Activated CD8-positive, alpha-beta T cell treated with anti-CD3 and anti-CD28 coated beads for 36 hours (primary cell): ENCODE data around the gene C1orf216. TPM values are rescaled to one million over a fixed set of nuclear protein-coding genes. Genes with fewer than 3 reads are reported as not detected.

Source experiments
- ATAC-seq: fragments of 200-7000 bp; cut with Tn5 transposase; one replicate; pipeline ENCODE4 v1.10.0; 2021; ENCODE audit warnings: mild to moderate bottlenecking, moderate library complexity
- CTCF ChIA-PET: fragments of 350-600 bp; sonication (Branson Sonifier 250); formaldehyde crosslinking; loops from one replicate; lab custom pipeline; 2021; ENCODE audit warnings: antibody characterized with exemption; lab: Charles Lee
- POLR2A ChIA-PET: fragments of 350-600 bp; sonication (Branson Sonifier 250); formaldehyde crosslinking; loops from one replicate; lab custom pipeline; 2021; ENCODE audit warnings: antibody characterized with exemption; lab: Charles Lee
- DNase-seq: peaks from one replicate; pipeline ENCODE4 v3.0.0-alpha.2; 2020
- H3K27ac Mint-ChIP-seq: one replicate; pipeline ENCODE4 v1.8.0; 2021; ENCODE audit warnings: mild to moderate bottlenecking, mixed read lengths
- H3K27me3 Mint-ChIP-seq: one replicate; pipeline ENCODE4 v1.8.0; 2021; ENCODE audit warnings: mixed read lengths
- H3K36me3 Mint-ChIP-seq: one replicate; pipeline ENCODE4 v1.8.0; 2021; ENCODE audit warnings: low read depth, mixed read lengths
- H3K4me1 Mint-ChIP-seq: one replicate; pipeline ENCODE4 v1.8.0; 2021; ENCODE audit warnings: low read depth, mixed read lengths
- H3K4me3 Mint-ChIP-seq: one replicate; pipeline ENCODE4 v1.8.0; 2021; ENCODE audit warnings: mild to moderate bottlenecking, moderate library complexity, mixed read lengths
- H3K9me3 Mint-ChIP-seq: one replicate; pipeline ENCODE4 v1.8.0; 2021; ENCODE audit warnings: mixed read lengths
- CTCF ChIP-seq: fragments of 200-600 bp; IDR thresholded peaks from one replicate; pipeline ENCODE4 v1.8.0; 2022; ENCODE audit warnings: antibody characterized with exemption, mild to moderate bottlenecking
- intact Hi-C: fragments of 100-400 bp; cut with micrococcal nuclease; formaldehyde crosslinking; loops from one replicate; pipeline ENCODE4 v1.10.0; 2022
- total RNA-seq, 2 experiments: library from RNA; stranded (reverse); gene quantifications; one replicate each; pipeline ENCODE4 v1.2.3, GENCODE V29; 2021

C1orf216 gene
- 10 to 100 TPM; 10.4 to 11.0 TPM for total RNA-seq

- ATAC-seq (peak; percentile 87), DNase-seq (peak; percentile 90)
- Mint-ChIP-seq H3K27ac (peak within 1 kb of the TSS; percentile 89), H3K9me3 (no peaks in the 10 kb centered on the region), H3K36me3 (peaks cover 11% of the 10 kb centered on the region), H3K4me3 (peak within 1 kb of the TSS; percentile 76), H3K4me1 (peaks cover 30% of the 10 kb centered on the region), H3K27me3 (no peaks in the 10 kb centered on the region)
- CTCF ChIA-PET: interaction anchor here (1.0 to 8.9 kb wide), 4 partner anchors 9 to 141 kb away, joined by 3 to 131 read pairs (median 10); partner anchors contain the start of gene CLSPN
- intact Hi-C loops: loop anchor here (2.0 to 5.0 kb wide), 2 partner anchors 82 to 146 kb away; partner anchors contain the start of gene TFAP2E
- POLR2A ChIA-PET: interaction anchor here (1.1 to 1.9 kb wide), 3 partner anchors 10 to 77 kb away, joined by 3 to 6 read pairs (median 3); no protein-coding TSS in a partner anchor
- TF ChIP-seq CTCF: no peak
These were observed at the start of gene C1orf216 for GRCh38 chr1:35718492-35719336. Gene C1orf216 (minus strand): TSS chr1:35718884. CDS start chr1:35716321, 2,563 bp downstream.

- Mint-ChIP-seq H3K4me1 (peaks cover 18% of the 10 kb centered on the region), H3K36me3 (peaks cover 56% of the 10 kb centered on the region), H3K27me3 (no peaks in the 10 kb centered on the region), H3K9me3 (no peaks in the 10 kb centered on the region), H3K27ac (no peak overlapping the region), H3K4me3 (no peak overlapping the region)
- intact Hi-C loops: no loop called here
- ATAC-seq: no peak
- POLR2A ChIA-PET: interaction anchor here (0.6 to 0.9 kb wide), 2 partner anchors 17 to 48 kb away, joined by 3 read pairs; no protein-coding TSS in a partner anchor
- CTCF ChIA-PET: interaction anchor here (0.6 to 2.0 kb wide), 3 partner anchors 11 to 199 kb away, joined by 3 to 5 read pairs (median 4); no protein-coding TSS in a partner anchor
- no peak for TF ChIP-seq CTCF
- DNase-seq: no peak
These were observed 45.6 kb upstream of the C1orf216 start for GRCh38 chr1:35764283-35764682.

- DNase-seq (no peak), ATAC-seq (no peak)
- Mint-ChIP-seq H3K27me3 (no peaks in the 10 kb centered on the region), H3K27ac (no peak overlapping the region), H3K9me3 (no peaks in the 10 kb centered on the region), H3K4me1 (peaks cover 13% of the 10 kb centered on the region), H3K36me3 (peaks cover 60% of the 10 kb centered on the region), H3K4me3 (no peak overlapping the region)
- intact Hi-C loops: no loop called here
- ChIA-PET POLR2A (no interaction called here), CTCF (interaction anchor here (1.3 to 2.0 kb wide), 2 partner anchors 10 to 36 kb away, joined by 3 to 5 read pairs; no protein-coding TSS in a partner anchor)
- TF ChIP-seq CTCF: no peak
These were observed 44.5 kb upstream of the C1orf216 start for GRCh38 chr1:35763201-35763600.

GRCh38 chr1:35762141-35762540 is 43.5 kb upstream of the C1orf216 start:
- Mint-ChIP-seq H3K9me3 (no peaks in the 10 kb centered on the region), H3K27ac (no peak overlapping the region), H3K27me3 (no peaks in the 10 kb centered on the region), H3K4me1 (peaks cover 10% of the 10 kb centered on the region), H3K4me3 (no peak overlapping the region), H3K36me3 (peaks cover 60% of the 10 kb centered on the region)
- intact Hi-C loops: no loop called here
- CTCF ChIA-PET: interaction anchor here (2.0 kb wide), 1 partner anchor 35 kb away, joined by 5 read pairs; no protein-coding TSS in a partner anchor
- ATAC-seq: no peak
- POLR2A ChIA-PET: no interaction called here
- TF ChIP-seq CTCF: no peak
- no peak for DNase-seq
